HepG2 (cell line): ENCODE measurements around the gene KAT14. TPM values are rescaled to one million over a fixed set of nuclear protein-coding genes. Genes with fewer than 3 reads are reported as not detected.

Source experiments
- ATAC-seq: fragments of 200-7000 bp; cut with Tn5 transposase; 3 replicates; pipeline ENCODE4 v1.9.1; 2020; ENCODE audit warnings: mild to moderate bottlenecking, moderate library complexity
- BruUV-seq: library from RNA; stranded (reverse); fragments of 400-500 nt; replicated peaks from 2 replicates; lab custom pipeline; 2021; lab: Mats Ljungman, UMichigan
- CTCF ChIA-PET: fragments of 300-600 bp; formaldehyde crosslinking; extraction: SDS; loops from one replicate; lab custom pipeline; 2021; ENCODE audit warnings: low total read pairs, inconsistent platforms, low intra/inter-chr PET ratio; lab: Yijun Ruan, JAX
- POLR2A ChIA-PET: fragments of 350-600 bp; sonication (Branson Sonifier 250); formaldehyde crosslinking; loops from one replicate; lab custom pipeline; 2020; ENCODE audit warnings: antibody characterized with exemption, inconsistent platforms; lab: Yijun Ruan, JAX
- DNase-seq: peaks from one replicate; pipeline ENCODE4 v3.0.0-alpha.2; 2015; ENCODE audit warnings: low spot score
- FAIRE-seq: peaks from 3 replicates; lab custom pipeline; 2011; peaks lifted over from hg19 to GRCh38; lab: Jason Lieb, UNC
- H2AFZ ChIP-seq: one replicate; pipeline ENCODE4 v1.6.1; 2011; ENCODE audit warnings: low read length, inconsistent platforms
- H3K27ac ChIP-seq: fragments of 300-600 bp; 3 replicates; pipeline ENCODE4 v1.8.0; 2011; ENCODE audit warnings: mixed run types, mild to moderate bottlenecking, mixed read lengths, low read length, inconsistent platforms; ENCODE audit not compliant: insufficient read depth; ENCODE audit errors: extremely low read length
- H3K27me3 ChIP-seq, 2 experiments: fragments of 200-600 bp in 1 of 2; 2 replicates in 1 of 2; 3 replicates in 1 of 2; pipeline versions ENCODE4 v1.6.0 to v1.8.0; 2011; ENCODE audit warnings: low read length in 2 of 2, mild to moderate bottlenecking in 2 of 2, moderate library complexity in 2 of 2, inconsistent platforms in 1 of 2; ENCODE audit not compliant: insufficient read depth in 2 of 2, control insufficient read depth in 1 of 2
- H3K36me3 ChIP-seq, 2 experiments: fragments of 200-600 bp in 1 of 2; replicated peaks in 1 of 2; 2 replicates in 1 of 2; 3 replicates in 1 of 2; pipeline versions ENCODE4 v1.5.1 to v1.8.0; 2011; ENCODE audit warnings: low read length in 2 of 2, inconsistent platforms in 1 of 2; ENCODE audit not compliant: insufficient read depth in 2 of 2, control insufficient read depth in 1 of 2
- H3K4me1 ChIP-seq: 2 replicates; pipeline ENCODE4 v1.5.1; 2012; ENCODE audit warnings: low read length, inconsistent platforms; ENCODE audit not compliant: insufficient read depth
- H3K4me2 ChIP-seq: 2 replicates; pipeline ENCODE4 v1.6.0; 2011; ENCODE audit warnings: low read depth, low read length, inconsistent platforms
- H3K4me3 ChIP-seq, 3 experiments: fragments of 200-600 bp in 1 of 3; sonication (generic), shearing (Covaris generic) in 1 of 3; replicated peaks in 1 of 3; 2 replicates each; pipeline ENCODE4 v1.5.1; 2011 to 2016; ENCODE audit warnings: low read length in 3 of 3, inconsistent platforms in 2 of 3, low read depth in 2 of 3, mild to moderate bottlenecking in 2 of 3, control low read depth in 1 of 3, mixed read lengths in 1 of 3; ENCODE audit not compliant: insufficient read depth in 1 of 3
- H3K79me2 ChIP-seq: one replicate; pipeline ENCODE4 v1.6.1; 2011; ENCODE audit warnings: low read length, inconsistent platforms; ENCODE audit not compliant: insufficient read depth
- H3K9ac ChIP-seq: 2 replicates; pipeline ENCODE4 v1.6.0; 2011; ENCODE audit warnings: mild to moderate bottlenecking, low read depth, low read length, inconsistent platforms; ENCODE audit not compliant: insufficient read depth
- H3K9me3 ChIP-seq: 2 replicates; pipeline ENCODE4 v1.5.1; 2012; ENCODE audit warnings: mild to moderate bottlenecking, low read length
- H4K20me1 ChIP-seq: 2 replicates; pipeline ENCODE4 v1.6.0; 2011; ENCODE audit warnings: inconsistent platforms, mild to moderate bottlenecking, low read length, moderate library complexity; ENCODE audit not compliant: insufficient read depth
- ATRX ChIP-seq: sonication (generic); formaldehyde crosslinking; IDR thresholded peaks from 2 replicates; pipeline ENCODE4 v1.4.0; 2020; ENCODE audit warnings: missing genetic modification reagents, borderline replicate concordance
- DR1 ChIP-seq: sonication (generic); formaldehyde crosslinking; IDR thresholded peaks from 2 replicates; pipeline ENCODE4 v1.8.0; 2021; ENCODE audit warnings: mild to moderate bottlenecking, missing genetic modification reagents, inconsistent platforms
- KLF13 ChIP-seq: sonication (generic); formaldehyde crosslinking; IDR thresholded peaks from 2 replicates; pipeline ENCODE4 v1.4.0; 2020; ENCODE audit warnings: mild to moderate bottlenecking, missing genetic modification reagents
- SAP130 ChIP-seq: IDR thresholded peaks from 2 replicates; pipeline ENCODE4 v1.6.1; 2016; ENCODE audit warnings: low read depth
- SP1 ChIP-seq, 2 experiments: fragments of 450-650 bp in 1 of 2; sonication (generic) in 1 of 2; formaldehyde crosslinking in 1 of 2; IDR thresholded peaks; 2 replicates each; pipeline versions ENCODE4 v1.4.0 to v1.6.1; 2016 to 2020; ENCODE audit warnings: missing genetic modification reagents in 1 of 2
- TAF1 ChIP-seq: sonication (generic); formaldehyde crosslinking; IDR thresholded peaks from 2 replicates; pipeline ENCODE4 v1.4.0; 2020; ENCODE audit warnings: missing genetic modification reagents
- TSC22D2 ChIP-seq: sonication (generic); formaldehyde crosslinking; IDR thresholded peaks from 2 replicates; pipeline ENCODE4 v1.5.1; 2020; ENCODE audit warnings: missing genetic modification reagents, mild to moderate bottlenecking, borderline replicate concordance
- ZBTB7B ChIP-seq: sonication (generic); formaldehyde crosslinking; IDR thresholded peaks from 2 replicates; pipeline ENCODE4 v1.4.0; 2020; ENCODE audit warnings: missing genetic modification reagents
- ZKSCAN8 ChIP-seq: IDR thresholded peaks from 2 replicates; pipeline ENCODE4 v1.6.1; 2016; ENCODE audit warnings: borderline replicate concordance, missing genetic modification reagents, missing compliant biosample characterization
- ZNF20 ChIP-seq: sonication (generic); formaldehyde crosslinking; IDR thresholded peaks from 2 replicates; pipeline ENCODE4 v1.4.0; 2020; ENCODE audit warnings: mild to moderate bottlenecking, moderate library complexity, missing genetic modification reagents
- ZNF749 ChIP-seq: sonication (generic); formaldehyde crosslinking; IDR thresholded peaks from 2 replicates; pipeline ENCODE4 v1.8.0; 2022; ENCODE audit warnings: mild to moderate bottlenecking, missing genetic modification reagents, moderate library complexity, borderline replicate concordance
- ZNF773 ChIP-seq: sonication (generic); formaldehyde crosslinking; IDR thresholded peaks from 2 replicates; pipeline ENCODE4 v1.4.0; 2020; ENCODE audit warnings: missing genetic modification reagents, borderline replicate concordance
- WGBS: methylation state at CpG from one replicate; pipeline ENCODE4 v1.1.6; 2017; ENCODE audit warnings: low lambda C conversion rate; 5-methylcytosine and 5-hydroxymethylcytosine counted together
- in situ Hi-C: cut with HindIII; loops from 2 replicates; pipeline ENCODE4 v1.10.0; 2017; ENCODE audit warnings: low pct_unique_long_range_greater_than_20kb; ENCODE audit not compliant: extremely low pct_ligation_motif_present
- intact Hi-C: fragments of 100-400 bp; cut with micrococcal nuclease; formaldehyde crosslinking; loops from one replicate; pipeline ENCODE4 v1.10.0; 2022; ENCODE audit not compliant: unreplicated experiment
- polyA plus RNA-seq, 8 experiments: library from polyadenylated mRNA; depleted of rRNA in 3 of 8; stranded (reverse) in 7 of 8; unstranded in 1 of 8; fragments of >200 nt; fragmentation: Illumina TruSeq in 4 of 8; extraction: Trizol in 4 of 8; gene quantifications; 2 replicates each; pipeline versions ENCODE4 v1.2.1 to v1.2.3, GENCODE V29; 2011 to 2016; ENCODE audit warnings: low read depth in 4 of 8, missing spikeins in 1 of 8, mixed read lengths in 1 of 8; ENCODE audit not compliant: insufficient read depth in 1 of 8
- total RNA-seq, 5 experiments: library from RNA; depleted of rRNA; stranded (reverse); fragments of >200 nt; fragmentation: Illumina TruSeq; extraction: Trizol; gene quantifications; 2 replicates each; pipeline ENCODE4 v1.2.3, GENCODE V29; 2016; ENCODE audit warnings: low read depth in 1 of 5
- TF ChIP-seq, protein P1 (sequence below): IDR thresholded peaks from 2 replicates; pipeline ENCODE4 v1.6.1; 2016; ENCODE audit warnings: mild to moderate bottlenecking, missing biosample characterization, missing genetic modification reagents
- TF ChIP-seq, protein P2 (sequence below): sonication (generic); formaldehyde crosslinking; IDR thresholded peaks from 2 replicates; pipeline ENCODE4 v1.5.0; 2020; ENCODE audit warnings: mild to moderate bottlenecking, missing genetic modification reagents, borderline replicate concordance

The KAT14 gene
- total and polyA plus RNA-seq, 2 of the 13 experiments (the other 11 are each of a cell fraction or from before 2014, with no cell fraction given) = 5.1 to 15.1 TPM

DNA sequence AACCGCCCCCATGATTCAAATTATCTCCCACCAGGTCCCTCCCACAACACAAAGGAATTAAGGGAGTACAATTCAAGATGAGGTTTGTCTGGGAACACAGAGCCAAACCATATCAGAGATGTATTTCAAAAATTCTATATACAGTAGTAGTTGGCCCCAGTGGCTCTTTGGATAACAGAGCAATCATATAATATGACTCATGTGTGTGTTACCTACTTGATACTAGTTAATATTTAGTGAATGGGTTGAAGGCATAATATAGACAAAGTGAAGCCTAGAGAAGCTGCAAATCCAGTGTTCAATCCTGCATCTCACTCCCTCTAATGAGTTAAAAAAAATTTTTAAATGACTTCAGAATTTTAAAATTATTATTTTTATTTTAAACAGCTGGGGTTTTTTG is 43.2 kb downstream of the KAT14 start:
- ChIA-PET CTCF (no interaction called here), POLR2A (interaction anchor here (0.7 kb wide), 1 partner anchor 49 kb away, joined by 5 read pairs; no protein-coding TSS in a partner anchor)
- peaks cover 6 to 10% of the 10 kb centered on the region in 2 experiments; a peak in 4 of 5 replicates for H3K36me3 ChIP-seq
- no peaks in the 10 kb centered on the region for H4K20me1 ChIP-seq
- H2AFZ ChIP-seq = no peak overlapping the region
- FAIRE-seq = no peak
- in situ Hi-C loops (no loop called here), intact Hi-C loops (no loop called here)
- no peaks in the 10 kb centered on the region for H3K4me1 ChIP-seq
- no TSS peak for BruUV-seq
- DNase-seq = no peak
- H3K4me3 ChIP-seq = no peak overlapping the region
- no peak for ATAC-seq
- no peaks in the 10 kb centered on the region for H3K79me2 ChIP-seq
- H3K9me3 ChIP-seq = peaks cover 17% of the 10 kb centered on the region
- H3K9ac ChIP-seq = no peak overlapping the region
- WGBS = 43% methylated on average over 1 of the region's 1 CpG
- no peak overlapping the region for H3K4me2 ChIP-seq
- no peaks in the 10 kb centered on the region for H3K27me3 ChIP-seq
- no peak overlapping the region for H3K27ac ChIP-seq
- TF ChIP-seq ZBTB7B (CRISPR knock-in tag) = no peak
- TF ChIP-seq ZNF773 (CRISPR knock-in tag) = no peak
- TF ChIP-seq KLF13 (CRISPR knock-in tag) = no peak
- no peak for TF ChIP-seq ZNF749 (CRISPR knock-in tag)
- no peak for TF ChIP-seq ZNF20 (CRISPR knock-in tag)
- TF ChIP-seq ATRX (CRISPR knock-in tag) = no peak
- TF ChIP-seq, protein P1, sequence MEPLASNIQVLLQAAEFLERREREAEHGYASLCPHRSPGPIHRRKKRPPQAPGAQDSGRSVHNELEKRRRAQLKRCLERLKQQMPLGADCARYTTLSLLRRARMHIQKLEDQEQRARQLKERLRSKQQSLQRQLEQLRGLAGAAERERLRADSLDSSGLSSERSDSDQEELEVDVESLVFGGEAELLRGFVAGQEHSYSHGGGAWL = no peak
- TF ChIP-seq SAP130 (CRISPR knock-in tag) = no peak
- TF ChIP-seq DR1 = no peak
- TF ChIP-seq TSC22D2 (CRISPR knock-in tag) = no peak
- no peak for TF ChIP-seq TAF1 (CRISPR knock-in tag)
- TF ChIP-seq ZKSCAN8 (CRISPR knock-in tag) = no peak
- TF ChIP-seq SP1 (IDR thresholded peaks at IDR 0.05) = no peak
- TF ChIP-seq SP1 (CRISPR knock-in tag; IDR thresholded peaks at IDR 0.05) = no peak
- TF ChIP-seq, protein P2, sequence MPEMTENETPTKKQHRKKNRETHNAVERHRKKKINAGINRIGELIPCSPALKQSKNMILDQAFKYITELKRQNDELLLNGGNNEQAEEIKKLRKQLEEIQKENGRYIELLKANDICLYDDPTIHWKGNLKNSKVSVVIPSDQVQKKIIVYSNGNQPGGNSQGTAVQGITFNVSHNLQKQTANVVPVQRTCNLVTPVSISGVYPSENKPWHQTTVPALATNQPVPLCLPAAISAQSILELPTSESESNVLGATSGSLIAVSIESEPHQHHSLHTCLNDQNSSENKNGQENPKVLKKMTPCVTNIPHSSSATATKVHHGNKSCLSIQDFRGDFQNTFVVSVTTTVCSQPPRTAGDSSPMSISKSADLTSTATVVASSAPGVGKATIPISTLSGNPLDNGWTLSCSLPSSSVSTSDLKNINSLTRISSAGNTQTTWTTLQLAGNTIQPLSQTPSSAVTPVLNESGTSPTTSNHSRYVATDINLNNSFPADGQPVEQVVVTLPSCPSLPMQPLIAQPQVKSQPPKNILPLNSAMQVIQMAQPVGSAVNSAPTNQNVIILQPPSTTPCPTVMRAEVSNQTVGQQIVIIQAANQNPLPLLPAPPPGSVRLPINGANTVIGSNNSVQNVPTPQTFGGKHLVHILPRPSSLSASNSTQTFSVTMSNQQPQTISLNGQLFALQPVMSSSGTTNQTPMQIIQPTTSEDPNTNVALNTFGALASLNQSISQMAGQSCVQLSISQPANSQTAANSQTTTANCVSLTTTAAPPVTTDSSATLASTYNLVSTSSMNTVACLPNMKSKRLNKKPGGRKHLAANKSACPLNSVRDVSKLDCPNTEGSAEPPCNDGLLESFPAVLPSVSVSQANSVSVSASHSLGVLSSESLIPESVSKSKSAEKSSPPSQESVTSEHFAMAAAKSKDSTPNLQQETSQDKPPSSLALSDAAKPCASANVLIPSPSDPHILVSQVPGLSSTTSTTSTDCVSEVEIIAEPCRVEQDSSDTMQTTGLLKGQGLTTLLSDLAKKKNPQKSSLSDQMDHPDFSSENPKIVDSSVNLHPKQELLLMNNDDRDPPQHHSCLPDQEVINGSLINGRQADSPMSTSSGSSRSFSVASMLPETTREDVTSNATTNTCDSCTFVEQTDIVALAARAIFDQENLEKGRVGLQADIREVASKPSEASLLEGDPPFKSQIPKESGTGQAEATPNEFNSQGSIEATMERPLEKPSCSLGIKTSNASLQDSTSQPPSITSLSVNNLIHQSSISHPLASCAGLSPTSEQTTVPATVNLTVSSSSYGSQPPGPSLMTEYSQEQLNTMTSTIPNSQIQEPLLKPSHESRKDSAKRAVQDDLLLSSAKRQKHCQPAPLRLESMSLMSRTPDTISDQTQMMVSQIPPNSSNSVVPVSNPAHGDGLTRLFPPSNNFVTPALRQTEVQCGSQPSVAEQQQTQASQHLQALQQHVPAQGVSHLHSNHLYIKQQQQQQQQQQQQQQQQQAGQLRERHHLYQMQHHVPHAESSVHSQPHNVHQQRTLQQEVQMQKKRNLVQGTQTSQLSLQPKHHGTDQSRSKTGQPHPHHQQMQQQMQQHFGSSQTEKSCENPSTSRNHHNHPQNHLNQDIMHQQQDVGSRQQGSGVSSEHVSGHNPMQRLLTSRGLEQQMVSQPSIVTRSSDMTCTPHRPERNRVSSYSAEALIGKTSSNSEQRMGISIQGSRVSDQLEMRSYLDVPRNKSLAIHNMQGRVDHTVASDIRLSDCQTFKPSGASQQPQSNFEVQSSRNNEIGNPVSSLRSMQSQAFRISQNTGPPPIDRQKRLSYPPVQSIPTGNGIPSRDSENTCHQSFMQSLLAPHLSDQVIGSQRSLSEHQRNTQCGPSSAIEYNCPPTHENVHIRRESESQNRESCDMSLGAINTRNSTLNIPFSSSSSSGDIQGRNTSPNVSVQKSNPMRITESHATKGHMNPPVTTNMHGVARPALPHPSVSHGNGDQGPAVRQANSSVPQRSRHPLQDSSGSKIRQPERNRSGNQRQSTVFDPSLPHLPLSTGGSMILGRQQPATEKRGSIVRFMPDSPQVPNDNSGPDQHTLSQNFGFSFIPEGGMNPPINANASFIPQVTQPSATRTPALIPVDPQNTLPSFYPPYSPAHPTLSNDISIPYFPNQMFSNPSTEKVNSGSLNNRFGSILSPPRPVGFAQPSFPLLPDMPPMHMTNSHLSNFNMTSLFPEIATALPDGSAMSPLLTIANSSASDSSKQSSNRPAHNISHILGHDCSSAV (CRISPR knock-in tag) = no peak
